ENCODE results near the gene HTR6. TPM values are rescaled to one million over a fixed set of nuclear protein-coding genes. Genes with fewer than 3 reads are reported as not detected.

HTR6 gene
- total RNA-seq: not detected
- long read RNA-seq: 0 reads

DNA sequence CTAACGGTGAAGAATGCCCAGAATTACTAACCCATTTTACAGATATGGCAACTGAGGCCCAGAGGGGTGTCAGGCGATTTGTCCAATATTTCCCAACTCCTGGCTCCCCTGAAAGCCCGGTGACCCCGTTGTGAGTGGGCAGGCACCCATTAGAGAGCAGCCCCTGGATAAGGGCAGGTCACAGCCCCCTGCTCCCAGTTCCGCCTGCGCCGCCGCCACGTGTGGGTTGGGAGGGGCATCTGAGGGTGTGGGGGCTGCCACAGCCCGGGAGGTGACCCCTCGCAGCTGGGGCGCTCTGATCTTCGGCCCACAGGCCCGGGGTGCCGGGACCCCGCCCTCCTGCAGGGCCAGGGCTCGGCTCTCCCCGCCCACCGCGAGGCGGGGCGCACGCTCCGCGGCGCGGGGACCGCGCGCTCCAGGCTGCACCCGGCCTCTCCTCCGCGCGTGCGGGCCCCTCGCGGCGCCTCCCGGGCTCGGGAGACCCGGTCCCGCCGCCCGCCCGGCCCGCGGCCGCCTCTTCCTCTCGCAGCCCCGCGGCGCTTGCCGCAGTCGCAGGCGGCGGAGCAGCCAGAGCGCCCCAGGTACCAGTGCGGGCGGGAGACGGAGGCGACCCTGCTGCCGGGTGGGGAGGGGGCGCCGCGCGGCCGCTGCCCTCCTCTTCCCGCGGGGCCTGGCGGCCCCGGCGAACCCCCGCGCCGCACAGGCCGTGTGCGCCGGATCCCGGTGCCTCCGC lies at the start of gene HTR6:
HTR6 (plus strand) TSS at position 423 of the 733 bp plus-strand sequence. CDS start 879 bp downstream, outside the sequence.
- no peak for TF ChIP-seq CTCF (IDR thresholded peaks at IDR 0.05)
- no peaks in the 10 kb centered on the region for H3K36me3 ChIP-seq
- peaks cover 39% of the 10 kb centered on the region for H3K27me3 ChIP-seq
- H3K27ac ChIP-seq: no peak within 1 kb of the TSS
- ATAC-seq (no peak), DNase-seq (no peak)
- no peaks in the 10 kb centered on the region for H3K9me3 ChIP-seq
- no peak within 1 kb of the TSS for H3K4me3 ChIP-seq
- H3K4me1 ChIP-seq: peaks cover 3% of the 10 kb centered on the region
- intact Hi-C loops (cut with DNase I): no loop called here

- Histone ChIP-seq H3K4me1 (peaks cover 18% of the 10 kb centered on the region), H3K27ac (no peak overlapping the region), H3K36me3 (peaks cover 12% of the 10 kb centered on the region), H3K9me3 (no peaks in the 10 kb centered on the region), H3K4me3 (no peak overlapping the region), H3K27me3 (no peaks in the 10 kb centered on the region)
- DNase-seq: no peak
- intact Hi-C loops (cut with DNase I): no loop called here
- no peak for ATAC-seq
- TF ChIP-seq CTCF (IDR thresholded peaks at IDR 0.05): no peak
Measured at GRCh38 chr1:19615438-19615837, 49.2 kb upstream of the HTR6 start.

GRCh38 chr1:19616489-19616888 lies 48.2 kb upstream of the HTR6 start:
- peaks cover 11% of the 10 kb centered on the region for H3K4me1 ChIP-seq
- TF ChIP-seq CTCF (IDR thresholded peaks at IDR 0.05): no peak
- ATAC-seq: no peak
- DNase-seq: no peak
- H3K4me3 ChIP-seq: no peak overlapping the region
- no peak overlapping the region for H3K27ac ChIP-seq
- intact Hi-C loops (cut with DNase I): no loop called here
- H3K9me3 ChIP-seq: no peaks in the 10 kb centered on the region
- H3K36me3 ChIP-seq: peaks cover 12% of the 10 kb centered on the region
- no peaks in the 10 kb centered on the region for H3K27me3 ChIP-seq

DNA sequence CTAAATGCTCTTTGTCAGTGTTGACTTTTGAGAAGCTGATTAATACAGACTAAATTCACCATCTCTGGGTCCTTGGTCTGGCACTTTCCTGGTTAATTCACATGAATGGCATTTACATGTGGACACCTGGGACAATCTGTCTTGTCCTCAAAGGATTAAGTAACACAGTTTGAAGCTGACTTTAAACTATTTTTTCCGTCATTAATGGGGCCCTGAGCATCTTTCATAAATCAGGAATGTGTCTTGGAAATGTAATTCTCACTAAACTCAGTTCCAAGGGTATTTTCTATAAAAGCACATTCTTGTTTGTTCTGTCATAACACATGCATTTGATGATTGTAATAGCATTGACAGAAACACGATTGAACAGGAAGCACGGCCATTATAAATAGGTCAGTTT lies 47.3 kb upstream of the HTR6 start:
- no peak for TF ChIP-seq CTCF (IDR thresholded peaks at IDR 0.05)
- Histone ChIP-seq H3K36me3 (peaks cover 12% of the 10 kb centered on the region), H3K27me3 (no peaks in the 10 kb centered on the region), H3K9me3 (no peaks in the 10 kb centered on the region), H3K4me3 (no peak overlapping the region), H3K27ac (no peak overlapping the region), H3K4me1 (peaks cover 11% of the 10 kb centered on the region)
- intact Hi-C loops (cut with DNase I): no loop called here
- no peak for ATAC-seq
- DNase-seq: no peak

- peaks cover 11% of the 10 kb centered on the region for H3K4me1 ChIP-seq
Measured at GRCh38 chr1:19618428-19618827, 46.2 kb upstream of the HTR6 start.

More at GRCh38 chr1:19618428-19618827, 46.2 kb upstream of the HTR6 start:
- TF ChIP-seq CTCF (IDR thresholded peaks at IDR 0.05): no peak
- Histone ChIP-seq H3K4me3 (no peak overlapping the region), H3K36me3 (peaks cover 17% of the 10 kb centered on the region), H3K27me3 (no peaks in the 10 kb centered on the region), H3K27ac (no peak overlapping the region), H3K9me3 (no peaks in the 10 kb centered on the region)
- intact Hi-C loops (cut with DNase I): no loop called here
- DNase-seq (no peak), ATAC-seq (no peak)
